Lower leg skin (tissue), 3 donors: ENCODE data around the gene CCDC91.
"Not testable (repeated sequence)": the region's sequence is repeated elsewhere in the genome, so short reads cannot be mapped to it uniquely, and the experiment has no call there.

ENCODE experiments used
- POLR2A ChIP-seq, 2 donors: fragments of 450-650 bp; IDR thresholded peaks; one replicate each; pipeline ENCODE4 v1.6.1; 2016 to 2017; ENCODE audit warnings: antibody characterized with exemption in 2 of 2, mild to moderate bottlenecking in 1 of 2, moderate library complexity in 1 of 2
- TF ChIP-seq, protein P1 (sequence below), 3 donors: fragments of 450-650 bp; IDR thresholded peaks; one replicate each; pipeline ENCODE4 v1.5.1; 2016; ENCODE audit warnings: antibody characterized with exemption in 3 of 3, mild to moderate bottlenecking in 3 of 3, moderate library complexity in 2 of 3

DNA sequence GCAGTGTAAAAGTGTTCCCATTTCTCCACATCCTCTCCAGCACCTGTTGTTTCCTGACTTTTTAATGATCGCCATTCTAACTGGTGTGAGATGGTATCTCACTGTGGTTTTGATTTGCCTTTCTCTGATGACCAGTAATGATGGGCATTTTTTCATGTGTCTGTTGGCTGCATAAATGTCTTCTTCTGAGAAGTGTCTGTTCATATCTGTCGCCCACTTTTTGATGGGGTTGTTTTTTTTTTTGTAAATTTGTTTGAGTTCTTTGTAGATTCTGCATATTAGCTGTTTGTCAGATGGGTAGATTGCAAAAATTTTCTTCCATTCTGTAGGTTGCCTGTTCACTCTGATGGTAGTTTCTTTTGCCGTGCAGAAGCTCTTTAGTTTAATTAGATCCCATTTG, 140.0 kb downstream of the CCDC91 start:
- TF ChIP-seq, protein P1, sequence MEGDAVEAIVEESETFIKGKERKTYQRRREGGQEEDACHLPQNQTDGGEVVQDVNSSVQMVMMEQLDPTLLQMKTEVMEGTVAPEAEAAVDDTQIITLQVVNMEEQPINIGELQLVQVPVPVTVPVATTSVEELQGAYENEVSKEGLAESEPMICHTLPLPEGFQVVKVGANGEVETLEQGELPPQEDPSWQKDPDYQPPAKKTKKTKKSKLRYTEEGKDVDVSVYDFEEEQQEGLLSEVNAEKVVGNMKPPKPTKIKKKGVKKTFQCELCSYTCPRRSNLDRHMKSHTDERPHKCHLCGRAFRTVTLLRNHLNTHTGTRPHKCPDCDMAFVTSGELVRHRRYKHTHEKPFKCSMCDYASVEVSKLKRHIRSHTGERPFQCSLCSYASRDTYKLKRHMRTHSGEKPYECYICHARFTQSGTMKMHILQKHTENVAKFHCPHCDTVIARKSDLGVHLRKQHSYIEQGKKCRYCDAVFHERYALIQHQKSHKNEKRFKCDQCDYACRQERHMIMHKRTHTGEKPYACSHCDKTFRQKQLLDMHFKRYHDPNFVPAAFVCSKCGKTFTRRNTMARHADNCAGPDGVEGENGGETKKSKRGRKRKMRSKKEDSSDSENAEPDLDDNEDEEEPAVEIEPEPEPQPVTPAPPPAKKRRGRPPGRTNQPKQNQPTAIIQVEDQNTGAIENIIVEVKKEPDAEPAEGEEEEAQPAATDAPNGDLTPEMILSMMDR (IDR thresholded peaks at IDR 0.05): not testable (repeated sequence)
- not testable (repeated sequence) for TF ChIP-seq POLR2A (IDR thresholded peaks at IDR 0.05)
